Transverse colon (tissue), 4 donors: ENCODE results near the gene C10orf90. TPM values are rescaled to one million over a fixed set of nuclear protein-coding genes. Genes with fewer than 3 reads are reported as not detected.

Source experiments
- DNase-seq: peaks from one replicate; pipeline ENCODE4 v3.0.0-alpha.2; 2019
- H3K27ac ChIP-seq, 4 donors: fragments of 200-600 bp; sonication (generic); 2 replicates each; pipeline ENCODE4 v1.5.1; 2016 to 2018; ENCODE audit warnings: inconsistent platforms in 4 of 4
- H3K27me3 ChIP-seq: fragments of 200-600 bp; sonication (generic); 2 replicates; pipeline ENCODE4 v1.5.1; 2017; ENCODE audit warnings: inconsistent platforms
- H3K36me3 ChIP-seq, 4 donors: fragments of 200-600 bp; sonication (generic); 2 replicates each; pipeline ENCODE4 v1.5.1; 2017 to 2019; ENCODE audit warnings: inconsistent platforms in 4 of 4
- H3K4me1 ChIP-seq, 4 donors: fragments of 200-600 bp; sonication (generic); 2 replicates each; pipeline ENCODE4 v1.5.1; 2017 to 2020; ENCODE audit warnings: inconsistent platforms in 4 of 4
- H3K4me3 ChIP-seq, 4 donors: fragments of 200-600 bp; sonication (generic); 1 replicate in 1 of 4; 2 replicates in 3 of 4; pipeline versions ENCODE4 v1.5.1 to v1.6.1; 2017 to 2019; ENCODE audit warnings: inconsistent platforms in 4 of 4
- H3K9me3 ChIP-seq, 2 donors: fragments of 200-600 bp; sonication (generic); 2 replicates each; pipeline ENCODE4 v1.5.1; 2017 to 2019; ENCODE audit warnings: inconsistent platforms in 2 of 2
- EP300 ChIP-seq: sonication (generic); formaldehyde crosslinking; IDR thresholded peaks from one replicate; pipeline ENCODE4 v1.6.1; 2017; ENCODE audit warnings: antibody characterized with exemption, low read depth
- POLR2A ChIP-seq: fragments of 450-650 bp; IDR thresholded peaks from one replicate; pipeline ENCODE4 v1.6.1; 2016; ENCODE audit warnings: antibody characterized with exemption, mild to moderate bottlenecking, moderate library complexity
- POLR2AphosphoS5 ChIP-seq, 3 donors: sonication (generic); formaldehyde crosslinking; IDR thresholded peaks; one replicate each; pipeline ENCODE4 v1.6.1; 2016; ENCODE audit warnings: antibody characterized with exemption in 3 of 3
- WGBS, 2 donors: methylation state at CpG; one replicate each; pipeline ENCODE4 v1.1.5; 2018; ENCODE audit warnings: low coverage in 1 of 2; 5-methylcytosine and 5-hydroxymethylcytosine counted together
- in situ Hi-C, 4 donors: fragments of 200-750 bp; cut with MboI; loops; one replicate each; pipeline versions ENCODE4 v1.15.0 to v1.15.1; 2017; ENCODE audit warnings: low sequenced_read_pairs in 3 of 4, low pct_ligation_motif_present in 1 of 4, low pct_unique_long_range_greater_than_20kb in 1 of 4
- intact Hi-C: fragments of 100-400 bp; cut with DNase I; formaldehyde crosslinking; loops from one replicate; pipeline ENCODE4 v1.15.1; 2023; ENCODE audit warnings: low total_unique reads
- total RNA-seq, 4 donors: library from RNA; depleted of rRNA; stranded (reverse); fragments of >200 nt; gene quantifications; one replicate each; pipeline ENCODE4 v1.1.0, GENCODE V29; 2016
- TF ChIP-seq, protein P1 (sequence below), 5 experiments: fragments of 200-600 bp in 3 of 5; fragments of 450-650 bp in 2 of 5; sonication (generic) in 3 of 5; IDR thresholded peaks; 1 replicate in 2 of 5; 2 replicates in 3 of 5; pipeline ENCODE4 v1.5.1; 2016 to 2017; ENCODE audit warnings: antibody characterized with exemption in 5 of 5, inconsistent platforms in 3 of 5, mild to moderate bottlenecking in 2 of 5, moderate library complexity in 1 of 5

C10orf90 gene
- total RNA-seq, 4 donors from 2014 or later: not detected

DNA sequence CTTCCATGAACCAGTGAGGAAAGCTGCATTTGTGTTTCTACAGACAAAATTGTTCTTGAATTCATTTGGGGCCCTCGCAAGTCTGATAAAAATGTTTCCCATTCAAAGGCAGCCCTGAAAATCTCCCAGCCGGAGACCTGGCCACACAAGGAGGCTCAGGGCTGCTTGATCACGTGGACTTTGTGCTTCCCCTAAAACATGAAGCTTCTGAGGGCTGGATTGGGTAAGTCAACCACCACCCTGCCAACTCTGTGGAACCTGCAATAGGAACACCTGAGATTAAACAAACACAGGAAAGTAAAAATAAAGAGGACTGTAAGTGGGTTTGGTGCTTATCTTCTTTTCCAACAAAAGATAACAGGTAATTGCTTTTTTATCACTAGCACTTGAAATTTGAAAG is 133.8 kb downstream of the C10orf90 start:
- Histone ChIP-seq H3K27me3 (no peaks in the 10 kb centered on the region), H3K36me3 (no peaks in the 10 kb centered on the region), H3K4me3 (no peak overlapping the region), H3K4me1 (no peaks in the 10 kb centered on the region), H3K27ac (no peak overlapping the region), H3K9me3 (no peaks in the 10 kb centered on the region)
- WGBS, 2 donors: 58% methylated on average over 3 of the region's 3 CpGs; no CpG with 5 or more reads in 1 of the 2 donors
- in situ Hi-C loops: no loop called here
- no peak for DNase-seq
- TF ChIP-seq, protein P1, sequence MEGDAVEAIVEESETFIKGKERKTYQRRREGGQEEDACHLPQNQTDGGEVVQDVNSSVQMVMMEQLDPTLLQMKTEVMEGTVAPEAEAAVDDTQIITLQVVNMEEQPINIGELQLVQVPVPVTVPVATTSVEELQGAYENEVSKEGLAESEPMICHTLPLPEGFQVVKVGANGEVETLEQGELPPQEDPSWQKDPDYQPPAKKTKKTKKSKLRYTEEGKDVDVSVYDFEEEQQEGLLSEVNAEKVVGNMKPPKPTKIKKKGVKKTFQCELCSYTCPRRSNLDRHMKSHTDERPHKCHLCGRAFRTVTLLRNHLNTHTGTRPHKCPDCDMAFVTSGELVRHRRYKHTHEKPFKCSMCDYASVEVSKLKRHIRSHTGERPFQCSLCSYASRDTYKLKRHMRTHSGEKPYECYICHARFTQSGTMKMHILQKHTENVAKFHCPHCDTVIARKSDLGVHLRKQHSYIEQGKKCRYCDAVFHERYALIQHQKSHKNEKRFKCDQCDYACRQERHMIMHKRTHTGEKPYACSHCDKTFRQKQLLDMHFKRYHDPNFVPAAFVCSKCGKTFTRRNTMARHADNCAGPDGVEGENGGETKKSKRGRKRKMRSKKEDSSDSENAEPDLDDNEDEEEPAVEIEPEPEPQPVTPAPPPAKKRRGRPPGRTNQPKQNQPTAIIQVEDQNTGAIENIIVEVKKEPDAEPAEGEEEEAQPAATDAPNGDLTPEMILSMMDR (IDR thresholded peaks at IDR 0.05): no peak
- no peak for TF ChIP-seq POLR2A
- TF ChIP-seq POLR2AphosphoS5 (IDR thresholded peaks at IDR 0.05): no peak
- no peak for TF ChIP-seq EP300
- intact Hi-C loops: no loop called here

DNA sequence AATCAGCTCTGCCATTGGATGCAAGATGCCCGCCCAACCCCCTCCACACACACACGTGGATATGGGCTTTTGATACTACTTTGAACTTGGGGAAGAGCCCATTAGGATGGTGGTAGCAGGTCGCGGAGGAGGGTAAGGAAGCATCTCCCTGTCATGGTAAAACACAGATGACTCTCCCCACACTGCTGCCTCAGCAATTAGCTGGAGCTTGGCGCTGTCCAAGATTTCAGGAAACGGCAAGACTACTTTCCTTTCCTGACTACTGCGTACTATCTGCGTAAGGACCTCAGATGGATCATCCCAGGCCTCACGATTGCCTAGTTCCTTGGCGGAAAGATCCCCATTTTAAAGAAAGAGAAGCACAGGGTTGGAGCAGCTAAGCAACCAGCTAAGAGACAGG is 134.3 kb downstream of the C10orf90 start:
- Histone ChIP-seq H3K4me3 (no peak overlapping the region), H3K4me1 (no peaks in the 10 kb centered on the region), H3K36me3 (no peaks in the 10 kb centered on the region), H3K27me3 (no peaks in the 10 kb centered on the region), H3K9me3 (no peaks in the 10 kb centered on the region), H3K27ac (no peak overlapping the region)
- intact Hi-C loops (no loop called here), in situ Hi-C loops (no loop called here)
- TF ChIP-seq POLR2AphosphoS5 (IDR thresholded peaks at IDR 0.05): no peak
- no peak for TF ChIP-seq EP300
- DNase-seq: no peak
- WGBS, 2 donors: 71 to 78% methylated on average over 3 to 10 of the region's 10 CpGs

DNA sequence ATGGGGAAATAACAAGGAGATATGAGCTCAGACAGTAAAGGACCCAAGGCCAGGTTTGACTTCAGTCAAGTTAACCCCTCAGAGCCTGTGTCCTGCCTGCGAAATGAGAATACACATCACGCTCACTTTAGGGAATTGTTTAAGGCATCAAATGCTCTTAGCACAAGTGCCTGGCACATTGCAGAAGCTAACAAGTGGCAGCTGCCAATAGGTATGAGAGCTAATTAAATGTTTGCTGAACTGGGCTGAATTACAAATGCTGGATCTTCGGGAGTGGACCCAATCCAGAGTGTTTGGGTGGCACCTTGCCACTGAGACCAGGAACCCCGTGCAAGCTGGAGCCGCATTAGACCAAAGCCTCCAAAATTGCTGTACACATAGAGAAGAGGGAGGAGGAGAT is 136.8 kb downstream of the C10orf90 start:
- no peak for DNase-seq
- in situ Hi-C loops: no loop called here
- Histone ChIP-seq H3K4me3 (no peak overlapping the region), H3K9me3 (no peaks in the 10 kb centered on the region), H3K27me3 (no peaks in the 10 kb centered on the region), H3K36me3 (no peaks in the 10 kb centered on the region), H3K27ac (no peak overlapping the region), H3K4me1 (no peaks in the 10 kb centered on the region)
- TF ChIP-seq POLR2A (no peak), POLR2AphosphoS5 (IDR thresholded peaks at IDR 0.05) (no peak), EP300 (no peak)
- TF ChIP-seq, protein P1 (IDR thresholded peaks at IDR 0.05): no peak
- intact Hi-C loops: no loop called here
- WGBS, 2 donors: 96 to 100% methylated on average over 1 to 5 of the region's 5 CpGs

DNA sequence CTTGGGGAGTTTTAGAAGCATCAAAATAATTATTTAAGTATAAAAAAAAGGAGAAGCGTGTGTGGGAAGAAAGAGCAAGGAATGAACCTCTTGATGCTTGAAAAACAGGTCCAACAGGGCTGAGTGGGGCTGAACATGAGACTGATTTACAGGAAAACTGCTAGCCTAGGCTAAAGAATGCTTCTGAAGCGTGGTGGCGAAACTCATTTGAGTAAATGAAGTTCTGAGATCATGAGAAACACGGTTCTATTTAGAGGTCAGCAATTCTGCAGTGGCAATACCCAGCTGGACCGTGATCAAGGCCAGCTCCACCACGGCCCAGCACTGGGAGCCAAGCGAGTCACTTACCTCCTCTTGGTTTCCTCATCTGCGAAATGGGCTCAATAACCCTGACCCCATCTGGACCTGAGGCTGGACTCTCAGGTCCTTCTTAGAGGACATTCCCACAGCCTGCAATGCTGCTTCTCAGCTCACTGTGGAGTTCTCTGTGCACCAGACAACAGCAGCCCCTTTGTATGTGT is 142.1 kb downstream of the C10orf90 start:
- TF ChIP-seq, protein P1 (IDR thresholded peaks at IDR 0.05): no peak
- TF ChIP-seq POLR2AphosphoS5 (IDR thresholded peaks at IDR 0.05) (no peak), POLR2A (no peak), EP300 (no peak)
- Histone ChIP-seq H3K9me3 (no peaks in the 10 kb centered on the region), H3K36me3 (no peaks in the 10 kb centered on the region), H3K27me3 (no peaks in the 10 kb centered on the region), H3K27ac (no peak overlapping the region), H3K4me3 (no peak overlapping the region), H3K4me1 (no peaks in the 10 kb centered on the region)
- DNase-seq: no peak
- intact Hi-C loops (no loop called here), in situ Hi-C loops (no loop called here)
- 65 to 77% methylated on average over 3 to 8 of the region's 8 CpGs for WGBS, 2 donors
